Stimulated activated CD8-positive, alpha-beta memory T cell treated with anti-CD3 and anti-CD28 coated beads, Interleukin-7, amount 100 ng/mL, for 24 hours (primary cell): ENCODE measurements around the gene FMO3.

Experiments used
- DNase-seq: peaks from one replicate; pipeline ENCODE4 v3.0.0-alpha.2; 2020; ENCODE audit warnings: low read depth

The FMO3 gene

GRCh38 chr1:171116676-171117075 lies 26.0 kb downstream of the FMO3 start:
- DNase-seq = no peak

- no peak for DNase-seq
These were observed 26.4 kb downstream of the FMO3 start for GRCh38 chr1:171117085-171117484.

- DNase-seq = no peak
These were observed 28.9 kb downstream of the FMO3 start for GRCh38 chr1:171119648-171120047.

GRCh38 chr1:171122299-171122698 lies 31.6 kb downstream of the FMO3 start:
- no peak for DNase-seq

GRCh38 chr1:171122893-171123292 lies 32.2 kb downstream of the FMO3 start:
- no peak for DNase-seq

- DNase-seq = no peak
These were observed 35.8 kb downstream of the FMO3 start for GRCh38 chr1:171126504-171126903.

- no peak for DNase-seq
These were observed 36.4 kb downstream of the FMO3 start for GRCh38 chr1:171127099-171127498.

- no peak for DNase-seq
These were observed 36.8 kb downstream of the FMO3 start for GRCh38 chr1:171127501-171127900.

- DNase-seq = no peak
These were observed 37.8 kb downstream of the FMO3 start for GRCh38 chr1:171128463-171128862.

- no peak for DNase-seq
These were observed 43.7 kb downstream of the FMO3 start for GRCh38 chr1:171134204-171134923.

GRCh38 chr1:171137580-171137979 lies 46.9 kb downstream of the FMO3 start:
- no peak for DNase-seq

GRCh38 chr1:171138980-171139379 lies 48.3 kb downstream of the FMO3 start:
- no peak for DNase-seq

- DNase-seq = no peak
These were observed 49.2 kb downstream of the FMO3 start for GRCh38 chr1:171139890-171140289.

- no peak for DNase-seq
These were observed 49.7 kb downstream of the FMO3 start for GRCh38 chr1:171140401-171140800.

GRCh38 chr1:171140956-171141687 lies 50.4 kb downstream of the FMO3 start:
- DNase-seq = no peak

- no peak for DNase-seq
These were observed 51.1 kb downstream of the FMO3 start for GRCh38 chr1:171141688-171142415.

- no peak for DNase-seq
These were observed 52.0 kb downstream of the FMO3 start for GRCh38 chr1:171142416-171143385.

GRCh38 chr1:171150156-171150555 lies 59.5 kb downstream of the FMO3 start:
- no peak for DNase-seq

- DNase-seq = no peak
These were observed 61.8 kb downstream of the FMO3 start for GRCh38 chr1:171152549-171152948.

GRCh38 chr1:171155484-171155883 lies 64.8 kb downstream of the FMO3 start:
- DNase-seq = no peak

GRCh38 chr1:171158096-171158495 lies 67.4 kb downstream of the FMO3 start:
- no peak for DNase-seq

- no peak for DNase-seq
These were observed 67.8 kb downstream of the FMO3 start for GRCh38 chr1:171158551-171158950.
